PC-9 (cell line): Measurements from ENCODE around the gene ETFA. TPM values are rescaled to one million over a fixed set of nuclear protein-coding genes. Genes with fewer than 3 reads are reported as not detected.
A peak's percentile ranks its signal among the peaks of the same experiment; 100 is the strongest.

Source experiments
- BruUV-seq: library from RNA; stranded (reverse); fragments of 400-500 nt; replicated peaks from 2 replicates; lab custom pipeline; 2021; lab: Mats Ljungman, UMichigan
- CTCF ChIA-PET: fragments of 300-600 bp; sonication (Branson Sonifier 250); formaldehyde crosslinking; loops from one replicate; lab custom pipeline; 2022; ENCODE audit warnings: antibody characterized with exemption; lab: Charles Lee
- POLR2A ChIA-PET: fragments of 300-600 bp; sonication (Branson Sonifier 250); formaldehyde crosslinking; loops from one replicate; lab custom pipeline; 2022; ENCODE audit warnings: antibody characterized with exemption; ENCODE audit not compliant: unreplicated experiment; lab: Charles Lee
- DNase-seq, 2 experiments: peaks; one replicate each; pipeline versions ENCODE4 v3.0.0 to v3.0.0-alpha.2; 2015 to 2022; ENCODE audit warnings: mixed read lengths in 1 of 2
- H2AFZ ChIP-seq: fragments of 200-600 bp; sonication (generic); 2 replicates; pipeline ENCODE4 v1.8.1; 2017; ENCODE audit warnings: antibody characterized with exemption
- H3F3A ChIP-seq: fragments of 200-600 bp; sonication (generic); 2 replicates; pipeline ENCODE4 v1.8.1; 2017; ENCODE audit warnings: antibody characterized with exemption, mild to moderate bottlenecking, low read depth; ENCODE audit not compliant: insufficient read depth
- H3K27ac ChIP-seq: fragments of 200-600 bp; sonication (generic); 2 replicates; pipeline ENCODE4 v1.6.1; 2016; ENCODE audit warnings: mixed run types
- H3K27me3 ChIP-seq: fragments of 200-600 bp; sonication (generic); 2 replicates; pipeline ENCODE4 v1.6.1; 2016; ENCODE audit warnings: low read depth, mixed run types; ENCODE audit not compliant: insufficient read depth
- H3K36me3 ChIP-seq: fragments of 200-600 bp; sonication (generic); 2 replicates; pipeline ENCODE4 v1.6.1; 2016; ENCODE audit warnings: low read depth, mixed run types
- H3K4me1 ChIP-seq: fragments of 200-600 bp; sonication (generic); replicated peaks from 2 replicates; pipeline ENCODE4 v1.6.1; 2016; ENCODE audit warnings: mixed run types; ENCODE audit not compliant: insufficient read depth
- H3K4me2 ChIP-seq: fragments of 200-600 bp; sonication (generic); 2 replicates; pipeline ENCODE4 v1.6.1; 2017; ENCODE audit warnings: mixed run types
- H3K4me3 ChIP-seq: fragments of 200-600 bp; sonication (generic); 2 replicates; pipeline ENCODE4 v1.6.1; 2016; ENCODE audit warnings: mixed run types
- H3K79me2 ChIP-seq: fragments of 200-600 bp; sonication (generic); 2 replicates; pipeline ENCODE4 v1.6.1; 2017; ENCODE audit warnings: low read depth, mixed run types
- H3K9me2 ChIP-seq: fragments of 200-600 bp; sonication (generic); 2 replicates; pipeline ENCODE4 v1.8.1; 2017; ENCODE audit warnings: mild to moderate bottlenecking; ENCODE audit not compliant: insufficient read depth
- H3K9me3 ChIP-seq: fragments of 200-600 bp; sonication (generic); 2 replicates; pipeline ENCODE4 v1.8.1; 2016; ENCODE audit warnings: low read depth; ENCODE audit not compliant: insufficient read depth
- H4K20me1 ChIP-seq: fragments of 200-600 bp; sonication (generic); 2 replicates; pipeline ENCODE4 v1.8.1; 2017; ENCODE audit not compliant: insufficient read depth
- CTCF ChIP-seq: fragments of 200-600 bp; sonication (generic); conservative IDR thresholded peaks from 2 replicates; pipeline ENCODE4 v1.6.1; 2017; ENCODE audit warnings: mixed run types, antibody characterized with exemption, mild to moderate bottlenecking, moderate library complexity
- EZH2 ChIP-seq: fragments of 200-600 bp; sonication (generic); IDR thresholded peaks from 2 replicates; pipeline ENCODE4 v1.8.0; 2017; ENCODE audit warnings: antibody characterized with exemption, low read depth
- intact Hi-C: fragments of 100-400 bp; cut with micrococcal nuclease; formaldehyde crosslinking; loops from one replicate; pipeline ENCODE4 v1.10.0; 2022; ENCODE audit not compliant: unreplicated experiment
- total RNA-seq: library from RNA; stranded (reverse); gene quantifications from 2 replicates; pipeline ENCODE4 v1.2.3, GENCODE V29; 2021

The ETFA gene
- total RNA-seq, 1 experiment from 2014 or later, result 187 TPM

GRCh38 chr15:76253691-76254473 is 57.4 kb downstream of the ETFA start:
- Histone ChIP-seq H3K4me3 (no peak overlapping the region), H3K36me3 (peaks cover 14% of the 10 kb centered on the region; the same call in 1 of the 2 replicates), H4K20me1 (no peaks in the 10 kb centered on the region; the same call in 1 of the 2 replicates), H3K4me2 (no peak overlapping the region), H3K27me3 (no peaks in the 10 kb centered on the region), H3K9me2 (no peaks in the 10 kb centered on the region), H3K27ac (no peak overlapping the region), H3K9me3 (no peaks in the 10 kb centered on the region), H3F3A (no peaks in the 10 kb centered on the region; the same call in none of the 2 replicates), H3K79me2 (no peaks in the 10 kb centered on the region), H3K4me1 (peaks cover 25% of the 10 kb centered on the region), H2AFZ (no peak overlapping the region)
- intact Hi-C loops, result no loop called here
- DNase-seq, result no peak
- POLR2A ChIA-PET, result no interaction called here
- TF ChIP-seq EZH2 (no peak), CTCF (no peak)
- BruUV-seq, result no TSS peak
- CTCF ChIA-PET, result no interaction called here

- Histone ChIP-seq H4K20me1 (no peaks in the 10 kb centered on the region; the same call in 1 of the 2 replicates), H3F3A (no peaks in the 10 kb centered on the region; the same call in none of the 2 replicates), H3K27me3 (no peaks in the 10 kb centered on the region), H3K36me3 (peaks cover 14% of the 10 kb centered on the region; the same call in 1 of the 2 replicates), H2AFZ (no peak overlapping the region), H3K4me2 (peak overlapping the region; percentile 46), H3K4me3 (no peak overlapping the region), H3K4me1 (peaks cover 25% of the 10 kb centered on the region), H3K9me3 (no peaks in the 10 kb centered on the region), H3K9me2 (no peaks in the 10 kb centered on the region), H3K27ac (no peak overlapping the region; the same call in 1 of the 2 replicates), H3K79me2 (no peaks in the 10 kb centered on the region)
- peak in 1 of 2 experiments; percentile 57 for DNase-seq
- CTCF ChIA-PET, result no interaction called here
- POLR2A ChIA-PET, result no interaction called here
- intact Hi-C loops, result no loop called here
- TF ChIP-seq CTCF (no peak), EZH2 (no peak)
- BruUV-seq, result no TSS peak
Measured at GRCh38 chr15:76252249-76252648, 59.0 kb downstream of the ETFA start.

- POLR2A ChIA-PET, result no interaction called here
- peak overlapping the region; percentile 46 for H3K4me2 ChIP-seq
- no peaks in the 10 kb centered on the region; the same call in 1 of the 2 replicates for H4K20me1 ChIP-seq
- H3K9me3 ChIP-seq, result no peaks in the 10 kb centered on the region
- no peak overlapping the region for H2AFZ ChIP-seq
- H3K36me3 ChIP-seq, result peaks cover 13% of the 10 kb centered on the region; the same call in 1 of the 2 replicates
- H3K27me3 ChIP-seq, result no peaks in the 10 kb centered on the region
- H3K4me3 ChIP-seq, result no peak overlapping the region
- BruUV-seq, result no TSS peak
- DNase-seq, result no peak
- H3K79me2 ChIP-seq, result no peaks in the 10 kb centered on the region
- H3F3A ChIP-seq, result no peaks in the 10 kb centered on the region; the same call in none of the 2 replicates
- H3K27ac ChIP-seq, result no peak overlapping the region
- peaks cover 25% of the 10 kb centered on the region for H3K4me1 ChIP-seq
- CTCF ChIA-PET, result no interaction called here
- TF ChIP-seq EZH2 (no peak), CTCF (no peak)
- intact Hi-C loops, result no loop called here
- H3K9me2 ChIP-seq, result no peaks in the 10 kb centered on the region
Measured at GRCh38 chr15:76251717-76252116, 59.6 kb downstream of the ETFA start.
